ENCODE results near the gene FARP1.

The FARP1 gene

DNA sequence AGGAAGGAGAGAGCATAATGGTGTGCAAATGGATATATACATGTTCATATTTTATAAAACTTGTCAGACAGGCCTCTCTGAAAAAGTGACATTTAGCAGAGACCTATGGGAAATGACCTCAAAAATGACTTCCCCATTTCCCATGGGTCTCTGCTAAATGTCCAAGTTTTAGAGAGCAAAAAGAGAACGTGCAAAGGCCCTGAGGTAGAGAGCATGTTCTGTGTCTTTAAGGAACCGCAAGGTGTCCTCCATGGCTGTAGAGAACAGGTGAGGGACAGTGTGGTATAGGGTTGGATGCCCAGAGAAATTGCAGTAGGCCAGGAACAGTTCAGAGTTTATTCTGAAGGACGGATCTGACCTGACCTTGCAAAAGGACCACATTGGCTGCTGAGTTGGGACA lies 147.4 kb downstream of the FARP1 start:
- no peak for FAIRE-seq

DNA sequence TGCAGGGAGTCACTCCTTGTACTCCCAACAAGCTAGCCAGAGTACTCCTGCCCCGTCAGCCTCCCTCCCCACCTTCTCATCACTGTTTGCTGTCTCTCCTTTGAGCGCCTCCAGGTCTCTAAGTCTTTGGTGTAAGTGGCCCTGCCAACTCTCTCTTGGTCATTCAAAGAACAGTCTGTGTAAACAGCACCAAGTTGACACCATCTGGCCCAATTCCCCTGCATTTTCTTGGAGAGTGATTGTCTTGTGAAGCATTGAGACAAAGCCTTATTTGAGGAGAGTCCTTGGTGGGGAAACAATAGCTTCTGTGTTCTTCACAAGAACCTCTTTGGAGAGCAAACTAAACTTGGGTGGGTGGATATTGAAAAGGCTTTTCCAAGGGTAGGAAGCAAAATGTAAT lies 148.8 kb downstream of the FARP1 start:
- no peak for FAIRE-seq

DNA sequence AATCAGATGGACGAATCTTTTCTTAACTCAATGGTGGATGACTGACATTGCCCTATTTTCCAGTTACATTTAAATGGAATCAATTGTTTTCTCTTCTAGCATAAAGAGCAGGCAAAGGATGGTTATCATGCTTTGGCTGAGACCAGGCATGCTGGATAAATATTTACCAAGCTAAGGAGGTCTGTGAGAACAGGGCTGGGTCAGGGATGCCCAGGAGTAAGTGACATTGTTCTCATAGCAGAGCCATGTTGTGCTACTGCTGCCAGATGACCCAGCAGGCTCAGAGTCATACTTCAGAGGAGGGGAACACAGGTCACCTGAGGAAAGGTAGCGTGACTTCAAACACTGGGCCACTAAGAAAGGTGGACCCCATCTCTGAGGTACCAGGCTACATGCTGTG lies 150.2 kb downstream of the FARP1 start:
- no peak for FAIRE-seq

DNA sequence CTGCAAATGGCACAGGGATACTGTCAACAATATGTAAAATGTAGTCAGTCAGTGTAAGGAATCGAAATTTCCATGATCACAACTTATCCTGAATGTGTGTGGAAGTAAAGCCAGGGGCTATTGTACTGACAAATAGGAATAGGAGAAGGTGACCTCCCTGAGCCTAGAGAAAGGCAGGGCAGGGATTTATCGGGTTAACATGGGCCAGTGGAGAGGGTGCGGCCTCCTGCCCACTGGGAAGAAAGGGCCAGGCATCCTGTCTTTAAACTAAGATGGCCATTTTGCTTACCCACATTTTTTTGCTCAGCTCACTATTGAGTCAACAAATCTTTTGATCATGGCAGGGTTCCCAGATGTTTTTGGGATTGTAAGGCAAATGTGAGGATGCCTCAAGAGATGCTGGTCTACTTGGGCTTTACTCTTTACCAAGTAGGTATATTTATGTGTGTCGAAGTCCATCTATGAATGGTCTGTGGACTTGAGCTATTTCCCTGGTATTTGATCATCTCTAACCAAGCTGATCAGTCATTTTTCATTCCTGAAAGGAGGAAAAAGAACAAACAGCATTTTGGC lies 150.8 kb downstream of the FARP1 start:
- FAIRE-seq: no peak

DNA sequence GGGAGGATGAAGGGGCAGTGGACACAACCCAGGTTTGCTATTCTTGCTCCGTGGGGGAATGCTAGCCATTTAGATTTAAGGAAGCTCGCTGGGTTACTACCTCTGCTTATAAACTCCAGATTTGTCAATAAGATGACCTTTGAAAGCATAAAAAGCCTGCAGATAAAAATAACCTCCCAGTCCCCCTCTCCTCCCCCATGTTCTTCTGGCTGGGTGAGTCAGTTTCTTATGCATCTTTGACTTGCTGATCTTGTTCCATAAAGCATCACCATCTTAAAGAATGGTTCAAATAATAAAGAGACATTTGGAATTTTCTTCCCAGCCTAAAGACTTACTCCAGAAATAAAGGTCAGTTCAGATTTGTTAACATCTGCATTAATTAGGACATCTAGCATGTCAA lies 152.5 kb downstream of the FARP1 start:
- FAIRE-seq: no peak

DNA sequence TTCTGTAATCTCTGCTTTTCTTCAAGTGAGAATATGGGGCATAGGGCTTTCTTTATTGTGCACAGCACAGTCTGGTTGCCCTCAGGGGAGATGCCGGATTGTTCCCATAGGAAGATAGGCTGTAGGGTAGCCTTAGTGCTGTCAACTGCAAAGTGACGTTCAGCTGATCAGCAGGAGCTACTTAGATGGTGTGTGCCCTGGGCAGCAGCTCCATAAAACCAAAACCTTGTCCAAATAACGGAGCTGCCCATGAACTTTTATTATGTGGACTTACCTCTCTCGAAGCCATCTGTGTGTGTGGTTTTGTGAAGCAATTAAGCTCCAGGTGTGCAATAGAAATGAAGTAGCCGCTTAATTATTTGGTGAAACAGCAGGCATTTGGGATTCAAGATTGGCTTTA lies 154.2 kb downstream of the FARP1 start:
- no peak for FAIRE-seq

DNA sequence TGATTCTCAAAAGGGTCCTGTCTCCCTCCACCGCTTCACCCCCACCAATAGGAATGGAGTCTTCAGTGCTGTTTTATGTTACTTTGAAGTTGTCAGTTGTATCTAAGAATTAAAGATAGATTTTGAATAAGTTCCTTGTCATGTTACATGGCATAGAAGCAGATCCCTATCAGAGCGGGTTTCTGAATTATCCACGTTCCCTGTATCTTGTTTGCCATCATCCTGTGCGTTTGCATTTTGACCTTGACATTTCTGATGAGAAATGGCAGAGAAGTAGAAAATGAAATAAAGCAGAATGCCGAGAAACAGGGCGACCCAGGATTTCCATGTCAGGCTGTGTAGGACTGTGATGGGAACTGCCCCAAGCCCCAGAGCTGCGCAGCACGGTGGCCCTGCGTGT lies 154.9 kb downstream of the FARP1 start:
- FAIRE-seq: no peak

DNA sequence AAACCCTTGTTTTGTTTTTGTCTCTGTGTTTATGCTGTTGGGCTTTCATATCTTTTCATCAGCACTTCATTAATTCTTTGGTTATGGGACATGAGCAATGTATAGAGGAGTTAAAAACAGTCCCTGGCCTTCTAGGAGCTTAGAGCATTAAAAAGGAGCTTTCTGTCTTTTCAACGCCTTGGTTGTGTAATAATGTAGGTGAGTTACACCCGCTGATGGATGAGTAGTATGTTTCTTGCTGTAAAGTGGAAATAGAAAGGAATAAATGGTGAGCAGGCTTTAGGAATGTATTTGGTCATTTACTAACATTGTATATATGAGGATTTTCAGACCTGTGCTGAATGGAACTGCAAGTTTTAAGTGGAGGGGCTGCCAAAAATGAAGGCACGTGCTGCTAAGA lies 155.7 kb downstream of the FARP1 start:
- no peak for FAIRE-seq

DNA sequence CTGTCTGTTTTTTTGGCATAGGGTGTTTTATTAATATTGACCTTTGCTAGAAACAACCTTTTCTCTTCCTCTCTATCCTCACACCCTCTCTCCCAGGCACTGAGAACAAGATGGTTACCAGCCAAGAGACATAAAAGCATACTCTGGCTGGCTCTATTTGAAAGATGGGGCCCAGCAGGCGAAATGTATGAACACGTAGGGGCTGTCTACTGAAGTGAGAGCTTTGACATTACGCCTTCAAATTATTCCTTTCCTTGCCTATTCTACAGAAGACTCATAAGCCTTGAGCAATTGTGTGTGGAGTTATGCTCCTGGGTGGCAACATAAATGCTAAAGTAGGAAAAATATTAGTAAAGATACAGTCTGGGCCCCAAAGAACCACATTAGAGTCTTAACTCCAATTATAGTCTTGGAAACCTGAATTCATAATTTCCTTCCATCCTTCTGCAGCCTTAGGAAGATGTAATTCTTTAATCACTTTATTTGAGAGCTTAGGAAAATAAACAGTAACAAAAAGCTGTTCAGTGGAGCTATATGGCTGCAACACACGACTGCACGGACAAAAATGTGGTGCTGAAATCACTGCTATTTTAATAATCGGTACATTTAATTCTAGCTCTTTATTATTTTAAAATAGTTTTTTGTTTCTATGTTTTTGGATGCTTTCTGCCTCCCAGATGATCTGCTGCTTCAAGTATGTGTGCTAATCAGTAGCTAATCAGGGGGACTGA lies 156.5 kb downstream of the FARP1 start:
- no peak for FAIRE-seq

DNA sequence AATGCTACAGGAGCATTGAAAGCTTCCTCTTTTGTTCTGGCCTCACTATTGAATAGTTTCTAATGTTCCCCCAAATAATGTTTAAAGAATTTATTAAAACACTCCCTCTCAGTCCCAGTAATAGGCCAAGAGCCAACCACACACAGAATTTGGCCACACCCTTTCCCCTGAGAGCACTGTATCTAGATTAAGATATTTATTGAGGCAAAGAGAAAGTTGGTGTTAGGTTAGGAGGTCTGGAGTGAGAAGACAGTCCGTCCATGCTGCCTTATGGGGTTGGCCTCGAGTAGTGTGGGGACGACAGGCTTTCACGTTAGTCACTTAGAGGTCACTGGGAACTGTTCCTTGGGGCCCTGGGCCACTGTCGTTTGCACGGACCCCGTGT lies 157.1 kb downstream of the FARP1 start:
- no peak for FAIRE-seq

DNA sequence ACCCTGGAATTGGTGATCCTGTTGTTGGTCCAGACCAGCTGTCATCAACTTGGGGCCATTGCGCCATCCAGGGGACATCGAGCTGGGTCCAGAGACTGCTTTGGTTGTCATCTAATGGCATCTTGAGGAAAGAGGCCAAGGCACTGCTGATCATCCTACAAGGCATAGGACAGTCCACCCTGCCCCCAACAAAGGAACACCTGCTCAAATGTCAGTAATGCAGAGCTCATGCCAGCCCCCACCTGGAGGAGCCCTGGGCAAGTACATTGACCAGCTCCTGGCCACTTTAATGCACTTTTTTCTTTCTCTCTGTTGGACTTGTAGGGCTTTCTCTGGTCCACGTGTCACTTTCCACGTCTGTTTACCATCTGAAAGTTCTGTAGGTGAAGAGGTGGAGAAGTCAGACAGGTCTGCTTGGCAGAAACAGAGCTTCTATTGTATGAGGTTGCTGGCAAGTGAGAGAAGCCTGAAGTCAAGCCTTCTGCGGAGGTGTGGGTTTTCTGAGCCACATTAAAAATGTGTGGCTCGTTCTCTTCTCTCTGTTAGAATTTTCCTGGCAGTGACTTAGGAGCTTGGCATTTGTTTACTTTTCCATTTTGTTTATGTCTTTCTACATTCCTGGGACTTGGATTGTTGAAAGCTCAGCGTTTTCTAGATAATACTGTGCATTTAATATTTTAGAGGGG lies 158.2 kb downstream of the FARP1 start:
- no peak for FAIRE-seq

DNA sequence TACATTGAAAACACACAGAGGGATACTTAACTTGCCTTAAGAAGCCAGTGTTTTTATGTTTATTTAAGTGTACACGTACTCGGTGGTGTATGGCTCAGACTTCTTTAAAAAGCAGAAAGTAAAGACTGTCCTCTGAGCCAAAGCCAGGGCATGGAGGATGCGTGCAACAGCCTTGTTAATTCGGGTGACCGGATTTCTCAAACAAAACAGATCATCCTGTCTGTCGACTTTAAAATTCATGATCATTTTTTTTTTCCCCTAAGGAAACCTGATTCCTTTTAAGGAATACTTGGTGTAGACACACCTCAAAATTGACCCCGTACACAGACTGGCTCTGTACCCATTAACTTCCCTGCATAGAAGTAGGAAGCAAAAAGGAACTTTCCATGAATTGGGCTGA lies 158.8 kb downstream of the FARP1 start:
- no peak for FAIRE-seq

DNA sequence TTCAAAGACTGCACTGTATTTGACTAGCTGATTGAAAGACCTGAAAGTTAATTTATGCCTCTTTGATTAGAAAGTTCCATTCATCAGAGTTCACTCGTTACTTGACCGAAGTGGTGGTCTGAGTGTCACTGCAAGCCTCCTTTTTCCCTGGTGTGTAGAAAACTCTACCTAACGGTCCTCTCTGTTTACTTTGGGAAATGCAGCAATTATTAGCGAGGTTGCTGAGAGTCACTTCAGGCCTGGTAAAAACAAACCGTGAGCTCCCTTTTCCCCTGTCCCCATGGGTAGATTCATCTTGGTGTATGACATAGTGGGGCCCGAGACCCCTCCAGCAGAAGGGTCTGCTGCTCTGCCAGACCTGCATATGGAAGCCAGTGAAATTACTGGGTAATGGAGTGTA lies 161.0 kb downstream of the FARP1 start:
- FAIRE-seq: no peak

DNA sequence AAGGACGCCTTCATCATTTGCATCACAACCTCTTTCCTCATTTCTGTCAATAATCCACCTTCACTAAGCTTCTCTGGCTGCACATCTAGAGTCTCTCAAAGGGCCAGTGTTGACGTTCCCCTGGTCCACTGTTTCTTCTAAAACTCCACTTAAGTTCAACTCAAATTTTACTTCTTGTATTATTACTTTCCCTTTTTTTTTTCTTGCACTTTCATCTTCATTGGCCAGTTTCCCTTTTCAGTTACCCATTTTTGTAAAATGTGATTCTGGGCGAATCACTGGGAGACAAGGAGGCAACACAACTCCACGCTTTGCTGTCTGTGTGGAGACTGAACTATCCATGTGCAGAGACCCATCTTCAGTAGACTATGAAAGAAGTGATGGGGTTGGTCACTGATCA lies 162.8 kb downstream of the FARP1 start:
- FAIRE-seq: no peak

DNA sequence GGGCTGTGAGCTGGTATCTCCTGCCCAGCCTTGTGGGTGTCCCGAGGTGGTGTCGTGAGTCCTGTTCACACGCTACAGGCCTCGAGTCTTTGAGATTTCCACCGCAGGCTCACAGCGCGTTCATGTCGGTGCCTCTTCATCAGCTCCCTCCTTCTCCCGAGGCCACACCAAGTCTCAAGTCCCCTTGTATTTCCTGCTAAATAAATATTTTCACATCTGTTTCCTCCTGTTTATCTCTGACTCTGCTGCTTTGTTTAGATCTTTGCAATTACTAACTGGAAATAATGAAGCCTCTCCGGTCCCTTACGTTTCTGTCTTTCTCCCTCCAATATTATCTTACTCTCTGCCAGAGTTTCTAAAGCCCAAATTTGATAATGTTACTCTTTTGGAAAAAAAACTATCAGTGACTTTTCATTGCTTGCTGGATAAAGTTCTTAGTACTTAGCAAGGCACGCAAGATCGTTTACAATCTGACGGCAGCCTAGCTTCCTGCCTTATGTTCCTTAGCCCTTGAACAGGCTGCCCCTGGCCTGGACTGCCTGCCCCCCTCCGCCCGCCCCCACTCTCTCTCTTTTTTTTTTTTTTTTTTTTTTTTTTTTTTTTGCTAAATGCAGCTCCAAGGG lies 164.7 kb downstream of the FARP1 start:
- no peak for FAIRE-seq

DNA sequence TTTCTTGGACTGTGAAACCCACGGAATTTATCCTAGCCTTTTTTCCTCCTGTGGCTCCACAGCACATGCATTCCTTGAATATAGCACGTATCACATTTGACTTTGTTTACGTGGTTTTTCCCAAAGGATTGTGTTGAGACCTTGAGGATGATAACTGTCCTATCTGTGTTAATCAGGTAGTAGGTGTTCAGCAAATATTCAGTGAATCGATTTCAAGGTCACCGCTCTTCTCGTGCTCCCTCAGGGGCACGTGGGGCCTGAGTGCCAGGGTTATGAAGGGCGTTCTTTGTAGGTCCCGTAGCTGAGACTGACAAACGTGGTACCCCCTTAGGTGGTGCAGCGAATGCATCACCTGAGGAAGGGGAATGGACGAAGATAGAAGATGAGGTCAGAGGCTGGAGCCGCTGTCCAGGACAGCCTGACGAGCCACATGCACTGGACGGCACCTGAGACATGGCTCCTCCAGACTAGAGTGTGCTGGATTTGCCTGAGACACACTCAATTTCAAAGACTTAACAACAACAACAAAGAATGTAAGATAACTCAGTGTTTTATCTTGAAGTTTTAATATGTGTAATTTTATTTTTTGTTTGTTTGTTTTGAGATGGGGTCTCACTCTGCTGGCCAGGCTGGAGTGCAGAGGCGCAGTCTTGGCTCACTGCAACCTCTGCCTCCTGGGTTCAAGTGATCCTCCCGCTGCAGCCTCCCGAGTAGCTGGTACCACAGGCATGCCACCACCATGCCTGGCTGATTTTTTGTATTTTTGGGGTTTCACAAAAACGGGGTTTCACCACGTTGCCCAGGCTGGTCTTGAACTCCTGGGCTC lies 165.4 kb downstream of the FARP1 start:
- no peak for FAIRE-seq

DNA sequence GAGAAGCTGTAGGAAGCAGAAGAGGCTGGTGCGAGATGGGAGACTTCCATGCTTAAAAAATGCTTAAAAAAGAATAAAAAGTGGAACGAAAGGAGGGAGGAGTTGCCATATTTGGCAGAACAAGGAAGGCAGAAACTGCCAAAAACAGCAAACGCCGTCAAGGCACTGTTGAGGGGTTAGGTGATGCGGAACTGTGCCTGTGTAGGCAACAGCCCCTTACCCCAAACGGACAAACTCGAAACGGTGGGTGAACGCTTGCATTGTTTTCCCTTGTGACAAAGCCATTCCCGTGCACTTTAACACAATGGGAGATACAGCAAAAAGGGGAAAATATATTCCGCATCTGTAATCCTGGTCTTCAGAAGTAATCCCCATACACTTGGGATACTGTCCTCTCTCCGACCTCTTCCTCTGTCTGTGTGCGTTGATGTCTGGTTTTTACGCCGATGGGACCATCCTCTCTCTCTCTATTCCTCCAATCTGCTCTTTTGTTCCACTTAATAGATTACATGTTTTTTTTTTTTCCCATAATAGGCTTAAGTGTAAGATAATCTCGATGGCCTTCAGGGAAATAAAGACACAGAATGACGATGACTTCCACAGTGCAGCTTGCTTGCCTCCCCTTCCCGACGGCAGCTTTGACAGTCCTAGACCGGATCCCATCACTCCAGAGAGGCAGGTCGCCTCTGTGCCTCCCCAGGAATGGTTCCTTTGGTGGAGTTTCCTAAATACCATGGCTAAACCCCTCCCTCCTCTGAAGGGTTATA lies 166.9 kb downstream of the FARP1 start:
- FAIRE-seq: no peak

DNA sequence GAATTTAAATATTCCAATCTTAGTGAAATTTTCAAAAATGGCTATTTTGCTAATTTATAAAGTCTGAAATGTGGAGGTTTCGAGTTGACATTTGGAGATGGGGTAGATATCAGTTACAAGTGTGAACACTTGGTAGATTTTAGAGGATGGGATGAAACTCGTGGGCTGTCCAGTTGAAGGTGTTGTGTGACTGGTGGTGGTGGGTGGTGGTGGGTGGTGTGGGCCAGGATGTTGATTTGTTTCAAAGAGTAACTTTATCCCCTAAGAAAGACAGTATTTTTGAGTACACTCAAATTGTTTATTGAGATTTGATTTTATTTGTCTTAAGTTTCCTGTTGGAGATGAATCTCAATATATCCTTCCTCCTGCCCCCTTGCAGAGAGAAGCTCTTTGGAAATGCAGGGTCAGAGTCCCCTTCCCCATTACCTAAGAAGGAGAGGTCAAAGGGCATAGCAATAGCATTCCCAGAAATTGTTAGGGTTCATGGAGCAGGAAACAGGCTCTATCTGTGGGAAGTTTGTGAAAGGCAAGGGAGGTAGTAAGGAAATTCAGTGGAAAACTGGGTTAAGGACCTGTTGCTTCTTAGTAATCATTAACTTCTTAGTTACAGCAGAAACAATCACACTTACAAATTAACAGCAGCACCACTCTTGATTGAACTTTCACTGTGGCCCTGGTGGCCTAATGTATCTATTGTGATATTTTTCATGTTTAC lies 167.7 kb downstream of the FARP1 start:
- no peak for FAIRE-seq

DNA sequence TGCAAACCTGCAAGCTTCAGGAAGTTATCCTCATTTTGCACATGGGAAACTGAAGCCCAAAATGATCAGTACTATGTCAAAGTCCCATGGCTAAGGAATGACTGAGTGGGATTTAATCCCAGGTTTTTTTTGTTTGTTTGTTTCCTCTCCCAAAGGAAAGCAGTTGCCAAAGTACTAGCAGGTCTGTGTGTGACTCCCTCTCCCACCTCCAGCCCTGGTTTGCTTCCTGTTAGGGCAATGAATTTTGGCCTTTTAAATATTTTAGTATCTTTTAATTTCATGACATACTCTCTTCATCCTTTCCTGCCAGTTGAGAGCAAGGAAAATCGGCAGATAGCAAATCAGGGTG lies 168.3 kb downstream of the FARP1 start:
- FAIRE-seq: no peak

DNA sequence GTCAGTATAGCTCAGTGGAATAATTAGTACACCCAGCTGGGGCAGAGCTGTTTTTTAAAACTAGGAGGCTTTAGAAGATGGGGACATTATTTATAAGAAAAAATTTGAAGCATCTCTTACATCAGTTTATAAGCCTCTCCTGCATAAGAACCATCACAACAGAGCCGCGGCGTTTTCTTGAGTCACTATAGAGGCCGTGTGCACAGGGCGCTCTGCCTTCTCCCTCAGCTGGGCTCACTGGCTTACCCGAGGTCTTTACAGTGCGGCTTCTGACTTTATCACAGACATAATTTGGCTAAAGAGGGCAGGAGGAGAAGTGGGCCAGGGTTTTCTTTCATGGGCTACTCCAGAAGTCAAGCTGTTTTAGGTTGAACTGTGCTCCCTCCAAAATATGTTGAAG lies 169.7 kb downstream of the FARP1 start:
- FAIRE-seq: no peak

DNA sequence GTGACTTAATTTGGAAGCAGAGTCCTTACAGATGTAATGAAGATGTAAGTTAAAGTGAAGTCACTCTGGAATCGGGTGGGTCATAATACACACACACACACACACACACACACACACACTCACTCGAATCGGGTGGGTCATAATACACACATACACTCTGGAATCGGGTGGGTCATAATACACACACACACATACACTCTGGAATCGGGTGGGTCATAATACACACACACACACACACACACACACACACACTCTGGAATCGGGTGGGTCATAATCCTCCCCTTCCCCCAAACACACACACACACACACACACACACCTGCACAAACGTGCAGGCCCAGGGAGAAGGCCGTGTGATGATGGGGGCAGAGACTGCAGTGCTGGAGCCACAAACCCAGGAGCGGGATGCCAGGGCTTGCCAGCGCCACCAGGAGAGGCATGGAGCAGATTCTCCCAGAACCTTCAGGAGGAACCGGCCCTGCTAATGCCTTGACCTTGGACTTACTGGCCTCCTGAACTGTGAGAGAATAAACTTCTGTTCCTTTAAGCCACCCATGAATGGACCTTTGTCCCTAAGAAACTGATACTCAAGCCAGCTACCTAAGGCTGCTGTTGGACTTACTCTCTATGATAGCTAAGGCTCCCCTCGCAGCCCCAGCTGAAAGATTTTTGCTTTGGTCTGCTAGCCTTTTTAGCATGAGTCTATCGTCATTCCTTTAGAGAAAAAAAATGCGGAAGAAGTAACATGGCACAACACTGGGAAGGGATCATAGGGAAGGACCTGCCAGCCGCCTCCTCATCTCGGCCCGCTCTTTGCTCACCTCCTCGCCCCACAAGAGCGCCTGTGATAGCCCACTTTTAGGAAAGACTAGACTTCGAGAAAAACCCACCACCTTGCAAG lies 170.4 kb downstream of the FARP1 start:
- FAIRE-seq: no peak

All from G401.6 (cell line).